Measurements from ENCODE around the gene NUCKS1.
A peak's percentile ranks its signal among the peaks of the same experiment; 100 is the strongest.
"Not testable (repeated sequence)": the region's sequence is repeated elsewhere in the genome, so short reads cannot be mapped to it uniquely, and the experiment has no call there.

Gene NUCKS1

DNA sequence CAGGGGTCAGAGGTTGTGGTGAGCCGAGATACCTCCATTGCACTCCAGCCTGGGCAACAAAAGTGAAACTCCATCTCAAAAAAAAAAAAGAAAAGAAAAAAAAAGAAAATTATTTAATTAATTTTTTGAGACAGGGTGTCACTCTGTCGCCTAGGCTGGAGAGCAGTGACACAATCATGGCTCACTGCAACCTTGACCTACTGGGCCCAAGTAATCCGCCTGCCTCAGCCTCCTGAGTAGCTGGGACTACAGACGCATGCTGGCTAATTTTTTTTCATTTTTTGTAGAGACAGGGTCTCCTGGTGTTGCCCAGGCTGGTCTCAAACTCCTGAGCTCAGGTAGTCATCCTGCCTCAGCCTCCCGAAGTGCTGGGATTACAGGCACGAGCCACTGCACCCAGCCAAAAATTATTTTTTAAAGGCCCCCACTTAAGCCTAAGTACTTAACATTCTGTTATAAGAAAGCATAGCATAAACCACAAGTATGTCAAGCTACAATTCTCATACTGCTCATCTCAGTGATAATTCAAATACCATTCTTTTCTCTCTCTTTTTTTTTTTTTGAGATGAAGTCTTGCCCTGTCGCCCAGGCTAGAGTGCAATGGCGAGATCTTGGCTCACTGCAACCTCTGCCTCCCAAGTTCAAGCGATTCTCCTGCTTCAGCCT, 19.9 kb downstream of the NUCKS1 start:
- DNase-seq (ENCODE audit: low spot score), result no peak

DNA sequence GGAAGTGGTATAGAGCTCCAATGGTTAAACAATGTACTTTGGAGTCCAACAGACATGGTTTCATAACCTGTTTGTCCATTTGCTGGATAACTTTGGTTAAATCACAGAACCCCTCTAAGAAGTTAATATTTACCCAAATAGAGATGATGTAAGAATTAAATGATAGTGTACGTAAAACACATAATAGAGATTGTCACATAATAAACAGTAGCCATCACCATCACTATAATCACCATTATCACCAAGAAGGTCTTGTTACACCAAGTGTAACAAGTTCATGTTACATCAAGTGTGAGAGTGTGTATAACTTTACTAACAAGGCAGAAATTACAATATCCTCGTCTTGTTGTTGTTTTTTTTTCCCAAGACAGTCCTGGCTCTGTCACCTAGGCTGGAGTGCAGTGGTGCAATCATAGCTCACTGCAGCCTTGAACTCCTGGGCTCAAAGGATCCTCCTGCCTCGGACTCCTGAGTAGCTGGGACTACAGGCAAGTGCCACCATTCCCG, 23.3 kb downstream of the NUCKS1 start:
- no peak for DNase-seq (ENCODE audit: low spot score)

DNA sequence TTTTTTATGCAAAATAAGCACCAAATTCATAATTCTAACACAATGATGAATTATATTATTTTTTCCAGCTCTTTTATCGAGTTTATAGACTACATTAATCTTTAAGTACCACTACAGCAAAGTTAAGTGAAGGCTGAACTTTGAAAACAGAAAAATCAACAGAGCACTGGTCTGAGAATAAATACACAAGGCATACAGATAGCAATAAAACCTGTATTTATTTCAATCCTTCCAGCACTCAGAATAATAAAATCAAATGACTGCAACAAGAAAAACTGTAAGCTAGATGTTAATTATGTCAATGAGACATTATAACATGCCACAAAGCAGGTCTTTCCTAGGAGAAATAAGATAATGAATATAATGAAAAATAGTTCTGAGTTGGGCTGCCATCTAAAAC, 24.5 kb downstream of the NUCKS1 start:
- no peak for DNase-seq (ENCODE audit: low spot score)

DNA sequence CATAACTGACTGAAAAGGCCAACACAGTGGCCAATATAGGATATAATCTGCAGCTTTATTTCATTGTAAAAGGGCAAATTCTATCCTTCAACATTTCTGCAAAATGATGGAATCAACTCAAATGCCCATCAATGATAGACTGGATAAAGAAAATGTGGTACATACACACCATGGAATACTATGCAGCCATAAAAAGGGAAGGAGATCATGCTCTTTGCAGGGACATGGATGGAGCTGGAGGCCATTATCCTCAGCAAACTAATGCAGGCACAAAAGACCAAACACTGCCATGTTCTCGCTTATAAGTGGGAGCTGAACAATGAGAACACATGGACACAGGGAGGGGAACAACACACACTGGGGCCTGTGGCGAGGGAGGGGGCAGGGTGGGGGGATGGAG, 29.2 kb downstream of the NUCKS1 start:
- DNase-seq (ENCODE audit: low spot score), result not testable (repeated sequence)

DNA sequence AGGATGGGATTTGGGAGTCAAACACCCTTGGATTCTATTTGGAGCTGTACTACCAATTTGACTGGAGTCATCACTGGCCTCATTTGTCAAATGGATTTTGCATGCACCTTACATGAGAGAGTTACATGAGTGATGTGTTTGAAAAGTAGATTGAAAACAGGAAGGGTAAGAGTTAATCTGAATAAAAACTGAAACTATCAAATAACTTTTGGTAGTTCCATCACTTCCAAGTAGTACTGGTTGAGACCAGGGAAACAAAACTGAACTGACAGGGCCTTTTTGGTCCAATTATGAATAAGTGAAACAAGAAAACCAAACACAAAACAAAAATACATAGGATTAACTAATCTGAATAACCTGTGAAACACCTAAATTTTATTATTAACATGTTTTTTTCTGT, 30.2 kb downstream of the NUCKS1 start:
- DNase-seq (ENCODE audit: low spot score), result no peak

DNA sequence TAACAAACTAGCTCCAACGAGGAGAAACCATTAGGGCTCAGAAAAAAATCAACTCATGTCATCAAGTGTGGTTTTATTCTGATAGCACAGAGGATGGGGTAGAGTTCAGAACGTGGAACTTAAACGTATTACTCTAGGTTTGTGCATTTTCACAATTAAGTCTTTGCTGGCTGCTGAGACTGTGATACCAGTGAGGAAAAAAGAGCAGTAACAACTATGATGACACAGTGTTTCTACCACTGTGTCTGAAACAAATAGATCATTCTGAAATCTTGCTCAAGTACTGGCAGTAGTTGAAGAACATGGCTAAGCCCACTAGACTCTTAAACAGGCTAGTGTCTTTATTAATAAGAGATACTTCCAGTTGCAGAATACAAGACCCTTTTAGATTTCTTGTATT, 31.0 kb downstream of the NUCKS1 start:
- no peak for DNase-seq (ENCODE audit: low spot score)

DNA sequence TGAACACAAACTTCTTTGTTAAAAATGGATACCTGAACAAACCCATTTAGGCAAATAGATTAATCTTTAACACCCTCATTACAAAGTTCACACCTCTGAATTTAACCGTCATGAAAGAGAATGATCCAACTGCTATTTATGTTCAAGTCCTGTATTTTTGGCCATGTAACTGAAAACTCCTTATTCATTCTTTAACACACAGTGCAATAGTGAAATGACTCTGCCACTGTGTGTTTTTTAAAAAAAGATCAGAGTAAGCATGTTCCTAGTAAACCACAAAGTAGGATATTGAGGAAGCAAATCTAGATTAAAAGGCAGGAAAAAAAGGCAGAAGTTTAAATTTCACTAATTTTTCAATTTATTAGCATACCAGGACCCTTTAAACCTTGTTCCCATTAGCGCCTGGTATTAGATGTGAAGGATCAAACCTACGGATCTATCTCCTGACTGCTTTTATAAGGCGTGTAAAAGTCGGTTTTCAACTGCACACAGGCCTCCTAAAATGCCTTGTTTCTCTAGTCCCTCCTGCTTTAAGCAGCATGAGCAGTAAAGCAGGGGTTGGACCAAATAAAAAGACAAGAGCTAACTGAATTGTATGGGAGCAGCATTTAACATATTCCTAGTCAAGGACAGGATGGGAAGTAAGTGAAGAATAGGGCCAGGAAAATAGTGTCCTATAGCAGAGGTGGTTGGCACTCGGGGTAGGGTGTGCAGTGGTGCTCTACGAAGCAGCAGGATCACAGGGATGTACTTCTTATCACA, 33.4 kb downstream of the NUCKS1 start:
- DNase-seq (ENCODE audit: low spot score), result no peak

DNA sequence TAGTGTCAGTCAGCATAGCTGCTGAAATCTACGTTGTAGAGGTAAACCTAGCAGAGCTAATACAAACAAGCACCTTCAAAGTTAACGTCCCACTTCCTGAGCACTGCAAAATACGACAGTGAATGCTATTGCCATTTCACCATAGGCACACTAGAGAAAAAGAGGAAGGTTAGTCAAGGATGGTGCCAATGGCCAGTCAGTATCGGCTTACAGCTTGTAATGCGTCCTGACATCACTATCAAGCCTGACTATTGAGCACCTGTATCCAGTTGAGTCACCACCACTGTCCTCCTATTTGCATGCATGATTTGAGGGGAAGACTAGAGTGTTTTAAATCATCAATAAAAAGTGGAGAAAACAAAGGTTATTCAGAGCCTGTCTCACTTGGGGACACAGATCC, 34.4 kb downstream of the NUCKS1 start:
- DNase-seq (ENCODE audit: low spot score), result no peak

DNA sequence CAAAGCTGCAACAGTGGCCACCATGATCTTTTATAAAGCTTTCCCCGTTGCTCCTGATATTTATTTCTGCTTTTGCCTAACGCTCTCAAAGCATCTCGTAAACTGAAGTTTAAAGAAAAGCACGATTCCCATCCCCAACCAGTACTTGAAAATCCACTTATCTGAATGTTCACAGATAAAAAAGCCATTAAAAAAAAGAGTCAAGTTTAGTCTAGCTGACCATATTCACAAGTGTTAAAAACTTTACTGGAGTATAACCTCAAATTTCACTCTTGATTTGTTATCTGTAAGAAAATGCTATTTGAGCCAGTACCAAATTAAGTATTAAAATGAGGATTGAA, 35.1 kb downstream of the NUCKS1 start:
- no peak for DNase-seq (ENCODE audit: low spot score)

DNA sequence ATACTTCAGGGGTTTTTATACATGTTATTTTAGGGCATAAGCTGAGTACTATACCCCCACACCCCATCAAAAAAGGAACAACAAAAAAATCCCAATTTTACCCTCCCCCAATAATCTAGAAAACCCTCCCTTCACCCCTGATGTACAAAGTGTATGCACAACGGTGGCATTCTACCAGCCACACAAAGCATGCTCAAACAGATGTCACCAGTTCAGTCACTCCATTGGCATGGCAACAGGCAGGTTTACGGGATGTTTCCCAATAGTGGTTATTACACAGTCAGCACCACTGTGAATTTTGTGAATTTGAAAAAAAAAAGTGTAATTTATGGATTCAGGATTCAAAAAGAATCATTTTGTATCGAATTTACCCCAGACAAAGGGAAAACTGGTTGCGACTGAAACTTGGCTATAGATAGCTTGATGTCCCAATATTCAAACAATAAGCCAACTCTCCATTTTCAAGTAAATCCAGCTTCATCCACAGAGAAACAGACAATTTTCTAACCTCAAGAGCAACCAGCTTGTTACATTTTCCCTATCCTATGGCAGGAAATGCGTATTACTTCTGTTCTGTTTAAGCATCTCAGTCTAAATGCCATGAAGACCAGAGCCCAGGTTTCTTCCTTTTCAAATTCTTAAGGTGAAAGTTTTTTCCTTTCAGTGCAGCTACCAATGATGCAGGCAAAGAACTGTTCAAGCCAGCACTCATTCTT, 35.6 kb downstream of the NUCKS1 start:
- no peak for DNase-seq (ENCODE audit: low spot score)

DNA sequence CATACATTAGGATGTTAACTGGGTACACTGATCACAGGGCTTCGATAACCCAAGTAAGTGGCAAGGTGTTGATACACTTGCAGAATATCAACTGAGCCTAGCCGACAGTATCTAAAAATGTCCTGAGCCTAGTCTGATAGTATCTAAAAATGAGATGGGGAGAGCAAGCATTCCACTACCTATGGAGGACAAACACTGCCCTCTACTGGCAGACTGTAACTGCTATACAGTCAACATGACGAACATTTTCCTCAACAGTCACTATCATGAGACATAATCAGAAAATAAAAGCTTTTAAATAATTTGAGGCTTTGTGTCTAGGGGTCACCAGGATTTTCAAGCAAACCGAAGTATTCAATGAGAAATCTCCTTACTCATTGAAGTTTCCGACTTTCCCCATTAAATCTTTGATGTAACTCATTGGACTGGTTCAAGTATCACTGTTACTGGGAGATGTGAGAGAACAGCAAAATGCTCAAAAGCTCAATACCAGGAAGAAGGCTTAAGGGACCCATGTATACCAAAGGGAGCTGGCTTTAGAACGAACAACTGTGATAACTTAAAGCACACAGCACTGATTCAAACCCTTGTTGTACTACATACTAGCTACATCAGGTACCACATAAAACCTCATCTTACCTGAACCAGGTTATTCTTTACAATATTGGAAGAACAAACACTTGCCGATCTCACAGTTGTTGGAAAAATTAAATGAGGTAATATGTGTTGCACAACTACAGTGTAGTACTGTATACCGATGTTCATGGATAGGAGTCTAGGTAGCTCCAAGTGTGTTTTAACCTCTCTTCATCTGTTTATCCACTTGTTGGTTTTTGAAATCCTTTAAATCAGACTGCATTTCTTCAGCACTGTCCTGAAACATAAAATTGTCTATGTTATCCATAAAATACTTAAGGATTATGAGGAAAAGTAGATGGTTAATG, 38.6 kb downstream of the NUCKS1 start:
- DNase-seq (ENCODE audit: low spot score), result peak; percentile 82

DNA sequence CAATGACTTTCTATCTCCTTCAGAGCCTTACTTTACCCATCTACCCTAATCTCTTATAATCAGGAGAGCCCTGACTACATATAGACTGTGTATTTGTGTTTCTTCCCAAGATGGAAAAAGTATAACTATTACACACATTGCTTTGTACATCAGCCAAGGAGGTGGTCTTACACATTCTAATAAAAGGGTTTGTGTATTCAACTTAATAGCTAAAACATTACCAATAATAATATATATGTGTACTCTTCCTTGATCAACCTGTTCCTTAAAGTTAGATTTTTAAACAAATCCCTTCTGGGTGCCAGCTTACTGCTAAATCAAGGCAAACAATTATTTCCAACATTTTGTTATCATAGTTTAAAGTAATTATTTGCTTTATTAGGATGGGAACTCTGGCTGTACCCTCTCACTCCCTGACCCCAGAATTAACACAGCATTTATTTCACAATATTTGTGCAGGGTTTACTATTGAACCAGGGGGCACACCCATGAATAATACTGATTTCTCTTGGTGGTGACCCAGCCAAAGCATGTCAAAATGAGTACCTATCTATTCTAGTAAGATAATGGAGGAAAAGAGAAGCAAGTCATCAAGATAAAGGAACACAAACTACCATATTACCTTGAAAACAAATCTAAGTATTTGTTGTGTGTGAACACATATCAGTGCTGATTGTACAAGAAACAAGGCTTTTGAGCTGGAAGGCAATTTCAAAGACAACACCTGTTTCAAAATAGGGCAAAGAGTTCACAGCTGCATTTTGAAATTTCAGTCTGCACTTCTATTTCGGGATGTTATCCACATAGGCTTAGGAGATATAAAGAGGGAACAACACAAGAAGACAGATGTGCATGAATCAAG, 39.5 kb downstream of the NUCKS1 start:
- no peak for DNase-seq (ENCODE audit: low spot score)

DNA sequence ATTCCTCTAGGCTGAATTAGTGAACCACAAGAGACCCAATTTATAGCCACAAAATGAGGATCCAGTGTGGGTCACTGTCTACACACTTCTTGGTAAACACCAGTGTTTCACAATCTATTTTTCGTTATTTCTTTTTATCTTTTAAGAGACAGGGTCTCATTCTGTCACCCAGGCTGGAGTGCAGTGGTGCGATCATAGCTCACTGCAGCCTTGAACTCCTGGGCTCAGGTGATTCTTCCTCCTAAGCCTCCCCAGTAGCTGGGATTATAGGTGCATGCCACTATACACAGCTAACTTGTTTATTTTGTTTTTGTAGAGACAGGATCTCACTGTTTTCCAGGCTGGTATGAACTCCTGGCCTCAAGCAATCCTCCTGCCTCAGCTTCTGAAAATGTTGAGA, 40.3 kb downstream of the NUCKS1 start:
- no peak for DNase-seq (ENCODE audit: low spot score)

DNA sequence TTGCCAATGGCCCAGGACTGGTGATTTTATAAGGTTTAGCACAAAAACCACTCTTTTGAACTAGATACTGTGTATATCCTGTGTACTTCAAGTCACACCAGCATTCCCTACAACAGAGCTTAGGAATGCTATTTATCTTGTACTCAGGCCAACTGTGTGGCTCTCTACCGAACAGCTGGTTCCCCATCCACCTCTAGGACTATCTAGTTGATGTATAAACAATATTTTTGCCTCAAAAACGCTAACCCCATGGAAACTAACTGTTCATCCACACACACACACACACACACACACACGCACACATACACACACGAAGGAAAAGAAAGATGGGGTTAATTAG, 41.0 kb downstream of the NUCKS1 start:
- DNase-seq (ENCODE audit: low spot score), result peak; percentile 66

DNA sequence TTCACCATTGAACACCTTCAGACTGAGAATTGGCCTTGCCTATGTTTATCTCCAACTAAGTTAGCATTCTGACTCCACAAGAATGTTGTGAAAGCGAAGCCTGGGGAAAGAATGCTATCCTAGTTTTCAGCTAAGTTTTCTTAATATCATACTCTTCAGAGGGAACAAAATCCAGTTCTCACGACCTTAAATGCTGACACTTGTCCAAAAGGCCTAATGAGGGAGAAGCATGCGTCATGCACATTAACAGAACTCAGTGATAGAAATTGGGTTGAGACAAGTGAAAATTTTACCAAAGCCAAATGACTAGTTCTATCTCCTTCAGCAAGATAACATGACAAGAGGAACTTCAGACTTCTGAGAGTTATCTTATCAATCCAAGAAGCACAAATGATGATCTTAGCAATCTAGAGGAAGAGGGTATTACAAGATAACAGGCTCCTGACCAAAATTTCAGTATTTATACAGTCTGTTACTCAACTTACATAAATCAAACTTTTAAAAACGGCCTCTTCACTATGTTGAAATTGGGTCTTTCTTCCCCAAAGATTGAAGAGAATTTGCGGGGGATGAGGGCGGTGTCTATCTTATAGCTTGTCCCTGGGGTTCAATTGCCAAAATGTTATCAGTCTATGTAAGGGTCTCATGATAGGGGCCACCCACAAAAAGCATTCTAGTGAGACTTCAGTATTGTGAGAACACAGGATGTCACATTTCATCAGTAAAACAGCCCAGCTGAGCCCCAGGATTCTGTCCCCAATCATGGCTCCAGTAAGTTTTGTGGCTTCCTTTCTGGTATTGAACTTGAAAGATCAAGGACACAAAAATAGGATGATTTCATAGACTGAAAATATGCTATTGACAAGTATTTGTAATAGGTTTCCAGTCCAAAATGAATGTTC, 43.1 kb downstream of the NUCKS1 start:
- no peak for DNase-seq (ENCODE audit: low spot score)

DNA sequence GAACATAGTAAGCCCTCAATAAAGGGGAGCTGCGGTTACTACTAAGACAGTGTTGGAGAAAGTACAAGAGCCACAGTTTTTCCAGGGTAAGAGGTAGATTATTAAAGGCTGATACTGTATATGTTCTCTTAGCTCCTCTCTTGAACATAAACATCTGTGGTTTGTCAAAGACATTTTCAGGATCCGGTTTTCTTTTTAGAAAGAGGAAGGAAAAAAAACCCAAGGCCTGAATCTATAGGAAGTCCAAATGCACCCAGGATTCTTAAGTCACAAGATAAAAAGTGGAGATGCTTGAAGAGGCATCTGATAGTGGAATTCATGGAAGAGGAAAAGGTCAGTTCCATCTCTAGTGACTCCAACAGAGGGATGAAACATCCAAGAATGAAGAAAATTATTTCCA, 45.1 kb downstream of the NUCKS1 start:
- no peak for DNase-seq (ENCODE audit: low spot score)

DNA sequence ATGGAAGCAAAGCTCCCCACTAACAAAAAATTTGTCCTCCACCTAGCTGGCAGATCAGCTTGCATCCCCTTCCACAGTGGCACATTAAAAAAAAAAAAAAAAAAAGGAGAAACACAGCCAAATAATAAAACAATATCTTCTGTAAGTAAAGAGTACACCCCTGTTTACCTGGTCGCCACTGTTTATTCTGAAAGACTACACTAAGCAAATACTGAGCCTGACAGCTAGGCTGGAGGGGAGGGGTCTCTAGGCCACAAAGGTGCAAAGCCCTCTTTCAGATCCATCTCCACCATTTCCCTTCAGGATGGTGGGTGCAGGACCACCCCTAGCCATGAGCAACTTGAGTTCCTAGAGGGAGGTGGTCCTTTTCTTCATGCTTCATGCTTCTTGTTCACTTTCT, 46.9 kb downstream of the NUCKS1 start:
- DNase-seq (ENCODE audit: low spot score), result no peak

DNA sequence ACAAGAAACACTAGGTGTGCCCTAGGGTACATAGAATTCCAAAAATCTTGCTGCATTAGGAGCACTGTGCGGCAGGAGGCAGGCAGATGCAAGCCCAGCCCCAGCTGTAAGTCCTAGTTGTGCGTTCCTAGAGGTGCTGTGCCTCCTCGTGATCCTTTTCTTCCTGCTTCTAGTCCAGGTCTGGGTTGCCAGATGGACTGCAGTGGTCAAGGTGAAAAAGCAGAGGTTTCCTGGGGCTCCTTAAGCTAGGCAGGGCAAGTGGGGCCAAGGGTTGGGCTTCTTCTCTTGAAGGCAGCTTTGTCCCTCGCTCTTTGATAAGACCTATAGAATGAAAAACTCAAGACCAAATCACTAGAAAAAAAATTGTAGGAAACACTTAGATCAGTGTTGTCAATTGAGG, 48.1 kb downstream of the NUCKS1 start:
- no peak for DNase-seq (ENCODE audit: low spot score)

DNA sequence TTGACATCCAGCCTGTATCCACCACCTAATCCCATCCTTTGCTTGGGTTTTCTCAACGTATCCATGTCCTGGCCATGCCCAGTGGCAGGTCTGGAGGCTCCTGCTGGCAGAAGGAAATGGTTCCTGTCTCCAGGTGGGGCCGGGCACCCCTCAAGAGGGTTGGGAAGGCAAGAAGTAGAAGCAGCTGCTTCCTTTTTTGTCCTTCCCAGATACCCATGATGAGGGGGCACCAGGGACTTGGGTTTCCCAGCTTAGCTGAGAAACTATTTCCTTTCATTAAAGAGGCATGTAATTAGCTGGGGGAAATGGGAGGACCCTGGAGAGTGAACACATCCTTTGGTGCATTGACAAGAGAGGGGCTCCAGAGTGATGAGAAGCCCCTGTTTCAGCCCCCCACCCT, 48.6 kb downstream of the NUCKS1 start:
- no peak for DNase-seq (ENCODE audit: low spot score)

DNA sequence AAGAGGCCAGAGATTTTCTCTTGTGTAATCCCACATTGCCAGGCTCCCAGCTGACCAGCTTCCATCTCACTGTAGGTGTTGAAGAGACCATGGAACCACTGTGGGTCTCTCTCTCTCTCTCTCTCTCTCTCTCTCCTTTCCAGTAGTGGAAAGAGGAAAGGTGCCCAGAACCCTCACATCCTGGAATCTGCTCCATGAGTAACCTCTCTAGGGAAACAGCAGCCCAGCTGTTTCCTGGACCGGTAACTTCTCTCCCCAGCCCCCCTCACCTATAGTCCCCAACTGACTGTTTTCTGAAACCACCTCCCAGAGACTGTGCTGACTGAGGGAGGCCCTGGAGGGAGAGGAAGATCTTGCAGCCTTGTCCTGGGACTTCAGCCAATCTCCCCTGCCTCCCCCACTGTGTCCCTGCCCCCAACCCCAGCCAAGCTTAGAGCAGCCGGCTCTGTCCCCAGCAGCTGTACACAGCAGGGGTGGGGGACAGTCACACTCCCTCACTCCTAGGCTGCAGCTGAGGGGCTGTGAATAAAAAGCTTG, 49.0 kb downstream of the NUCKS1 start:
- no peak for DNase-seq (ENCODE audit: low spot score)

Data from GM03348 (cell line).